HCT116 (cell line): ENCODE data around the gene CTTNBP2NL.

ENCODE experiments used
- CEBPB ChIP-seq: IDR thresholded peaks from 2 replicates; pipeline ENCODE4 v1.6.1; 2012; ENCODE audit warnings: low read depth
- CTCF ChIP-seq, 3 experiments: fragments of 200-600 bp in 1 of 3; sonication (generic) in 1 of 3; IDR thresholded peaks in 2 of 3; conservative IDR thresholded peaks in 1 of 3; 2 replicates each; pipeline ENCODE4 v1.5.1; 2012 to 2017; ENCODE audit warnings: low read depth in 2 of 3, low read length in 2 of 3, antibody characterized with exemption in 1 of 3, borderline replicate concordance in 1 of 3, control low read depth in 1 of 3, mild to moderate bottlenecking in 1 of 3, mixed read lengths in 1 of 3, mixed run types in 1 of 3, moderate library complexity in 1 of 3; ENCODE audit not compliant: insufficient read depth in 1 of 3
- EGR1 ChIP-seq: IDR thresholded peaks from 2 replicates; pipeline ENCODE4 v1.6.1; 2012; ENCODE audit warnings: low read depth
- EZH2 ChIP-seq: fragments of 200-600 bp; sonication (generic); IDR thresholded peaks from 2 replicates; pipeline ENCODE4 v1.6.1; 2017; ENCODE audit warnings: antibody characterized with exemption, mixed run types
- EZH2phosphoT487 ChIP-seq: fragments of 200-600 bp; IDR thresholded peaks from 2 replicates; pipeline ENCODE4 v1.6.1; 2018; ENCODE audit warnings: antibody characterized with exemption, borderline replicate concordance
- POLR2A ChIP-seq: IDR thresholded peaks from 2 replicates; pipeline ENCODE4 v1.7.0; 2011; ENCODE audit warnings: borderline replicate concordance; ENCODE audit not compliant: insufficient read depth, insufficient read length; ENCODE audit errors: extremely low read depth
- POLR2AphosphoS5 ChIP-seq: IDR thresholded peaks from 2 replicates; pipeline ENCODE4 v1.6.1; 2011; ENCODE audit warnings: mild to moderate bottlenecking, low read depth, low read length, moderate library complexity
- REST ChIP-seq: IDR thresholded peaks from 2 replicates; pipeline ENCODE4 v1.6.1; 2012; ENCODE audit warnings: low read depth
- SRF ChIP-seq: IDR thresholded peaks from 2 replicates; pipeline ENCODE4 v1.6.1; 2012; ENCODE audit warnings: low read depth
- TCF7L2 ChIP-seq: IDR thresholded peaks from 2 replicates; pipeline ENCODE4 v1.7.0; 2011; ENCODE audit warnings: borderline replicate concordance, inconsistent platforms; ENCODE audit not compliant: insufficient read depth, insufficient read length; ENCODE audit errors: extremely low read depth
- YY1 ChIP-seq: IDR thresholded peaks from 2 replicates; pipeline ENCODE4 v1.6.1; 2011; ENCODE audit warnings: low read length, low read depth, moderate library complexity, mild to moderate bottlenecking; ENCODE audit not compliant: insufficient replicate concordance; ENCODE audit errors: extremely low read depth
- ZBTB33 ChIP-seq: IDR thresholded peaks from 2 replicates; pipeline ENCODE4 v1.6.1; 2011; ENCODE audit warnings: mild to moderate bottlenecking, low read length, moderate library complexity; ENCODE audit not compliant: insufficient replicate concordance; ENCODE audit errors: extremely low read depth

DNA sequence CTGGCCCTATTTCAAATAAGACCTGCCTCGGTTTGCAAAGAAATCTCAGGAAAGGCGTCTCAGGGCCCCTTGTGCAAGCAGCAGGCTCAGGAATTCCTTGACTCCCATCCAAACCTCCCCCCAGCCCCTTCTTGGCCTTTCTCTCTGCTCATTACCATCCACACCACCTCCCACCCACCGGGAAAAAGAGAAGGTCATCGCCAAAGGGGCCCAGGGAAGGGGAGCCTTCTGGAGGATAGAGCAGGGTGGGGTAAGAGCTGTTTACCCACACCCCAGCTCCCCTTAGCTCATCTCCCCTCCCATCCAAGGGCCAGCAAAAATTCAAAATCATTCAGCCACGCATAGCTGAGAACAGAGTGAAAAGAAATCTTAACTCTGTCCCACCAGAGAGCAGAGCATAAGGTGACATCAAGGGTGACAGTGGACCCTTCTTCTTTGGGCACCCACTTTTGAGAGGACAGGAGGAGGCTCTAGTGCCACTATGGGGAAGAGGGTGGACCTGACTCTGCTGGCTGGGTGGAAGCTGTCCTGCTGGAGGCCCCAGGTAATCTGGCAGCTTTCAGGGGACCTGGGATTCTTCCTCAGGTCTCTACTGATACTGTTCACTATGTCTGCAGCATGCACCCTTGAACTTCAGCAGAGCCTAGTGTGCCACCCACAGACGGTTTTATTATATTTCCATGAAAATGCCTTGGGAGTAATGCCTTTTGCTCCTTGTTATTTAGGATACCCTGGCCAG lies 108.8 kb downstream of the CTTNBP2NL start:
- TF ChIP-seq EGR1 (no peak), CEBPB (no peak), POLR2A (no peak), CTCF (IDR thresholded peaks at IDR 0.05 in 2 of 3, conservative IDR thresholded peaks at IDR 0.05 in 1 of 3; ENCODE audit: borderline replicate concordance in 1 of 3, insufficient read depth in 1 of 3, low read depth in 2 of 3, low read length in 2 of 3) (no peak), REST (no peak), POLR2AphosphoS5 (no peak), TCF7L2 (no peak), YY1 (no peak), EZH2 (no peak), EZH2phosphoT487 (no peak), ZBTB33 (no peak), SRF (no peak)
